NT2/D1 (cell line): ENCODE results near the gene SLF1.

Experiments
- DNase-seq: peaks from one replicate; pipeline ENCODE4 v3.0.0-alpha.2; 2011; ENCODE audit warnings: low read depth, low spot score
- H3K27me3 ChIP-seq: 2 replicates; pipeline ENCODE4 v1.6.0; 2011; ENCODE audit warnings: mild to moderate bottlenecking; ENCODE audit not compliant: insufficient read length, insufficient read depth
- H3K36me3 ChIP-seq: 2 replicates; pipeline ENCODE4 v1.6.1; 2011; ENCODE audit warnings: mild to moderate bottlenecking, low read length, mixed read lengths; ENCODE audit not compliant: insufficient read depth, insufficient read length
- H3K4me1 ChIP-seq: 2 replicates; pipeline ENCODE4 v1.5.1; 2011; ENCODE audit not compliant: insufficient read depth, insufficient read length
- H3K4me3 ChIP-seq: 2 replicates; pipeline ENCODE4 v1.5.1; 2011; ENCODE audit warnings: low read depth; ENCODE audit not compliant: insufficient read length
- H3K9ac ChIP-seq: 2 replicates; pipeline ENCODE4 v1.6.0; 2011; ENCODE audit warnings: low read depth; ENCODE audit not compliant: insufficient read length
- H3K9me3 ChIP-seq: 2 replicates; pipeline ENCODE4 v1.5.1; 2011; ENCODE audit warnings: mild to moderate bottlenecking, low read length; ENCODE audit not compliant: insufficient read depth
- SUZ12 ChIP-seq: IDR thresholded peaks from 2 replicates; pipeline ENCODE4 v1.6.1; 2011; ENCODE audit not compliant: insufficient read length, insufficient read depth; ENCODE audit errors: extremely low read depth
- YY1 ChIP-seq: IDR thresholded peaks from 2 replicates; pipeline ENCODE4 v1.6.1; 2011; ENCODE audit not compliant: insufficient read length, insufficient read depth
- ZNF274 ChIP-seq: IDR thresholded peaks from 2 replicates; pipeline ENCODE4 v1.6.1; 2011; ENCODE audit warnings: mild to moderate bottlenecking, low read depth, low read length

SLF1 gene

DNA sequence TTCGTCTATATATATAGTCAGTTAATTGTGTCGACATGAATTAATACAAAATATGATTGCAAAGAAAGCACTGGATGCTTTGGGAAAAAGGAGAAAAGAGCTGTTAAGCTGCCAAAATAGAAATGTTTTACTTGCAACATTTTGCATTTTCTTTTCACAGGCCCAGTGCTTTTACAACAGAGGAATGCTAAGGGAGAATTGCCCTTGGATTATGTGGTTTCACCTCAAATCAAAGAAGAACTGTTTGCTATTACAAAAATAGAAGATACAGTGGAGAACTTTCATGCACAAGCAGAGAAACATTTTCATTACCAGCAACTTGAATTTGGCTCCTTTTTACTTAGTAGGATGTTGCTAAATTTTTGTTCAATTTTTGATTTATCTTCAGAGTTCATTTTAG lies 76.2 kb downstream of the SLF1 start:
- Histone ChIP-seq H3K4me3 (no peak overlapping the region), H3K4me1 (no peaks in the 10 kb centered on the region), H3K9ac (no peak overlapping the region), H3K36me3 (peaks cover 19% of the 10 kb centered on the region), H3K27me3 (no peaks in the 10 kb centered on the region), H3K9me3 (no peaks in the 10 kb centered on the region)
- no peak for TF ChIP-seq YY1
- TF ChIP-seq SUZ12 = no peak
- no peak for TF ChIP-seq ZNF274
- DNase-seq = no peak

DNA sequence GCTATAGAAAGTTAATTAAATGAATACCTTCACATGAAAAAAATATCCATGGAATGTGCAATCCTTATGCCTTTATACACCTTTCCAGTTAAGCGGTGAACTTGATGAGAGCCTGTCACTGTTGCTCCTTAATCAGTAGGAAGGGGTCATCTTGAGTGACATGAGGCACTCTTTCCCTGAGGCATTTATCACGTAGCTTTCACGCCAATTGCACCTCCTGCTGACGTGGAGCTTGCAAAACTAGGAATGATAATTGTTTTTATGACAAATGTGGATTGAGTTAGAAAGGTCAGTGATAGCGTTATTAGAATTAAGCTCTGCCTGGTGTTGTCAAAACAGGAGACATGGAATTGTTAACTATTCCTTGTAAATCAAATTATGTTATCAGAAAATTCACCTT lies 79.7 kb downstream of the SLF1 start:
- no peak overlapping the region for H3K9ac ChIP-seq
- H3K9me3 ChIP-seq = no peaks in the 10 kb centered on the region
- no peak for DNase-seq
- peaks cover 7% of the 10 kb centered on the region for H3K36me3 ChIP-seq
- TF ChIP-seq YY1 (no peak), ZNF274 (no peak), SUZ12 (no peak)
- H3K4me1 ChIP-seq = no peaks in the 10 kb centered on the region
- no peak overlapping the region for H3K4me3 ChIP-seq
- no peaks in the 10 kb centered on the region for H3K27me3 ChIP-seq

DNA sequence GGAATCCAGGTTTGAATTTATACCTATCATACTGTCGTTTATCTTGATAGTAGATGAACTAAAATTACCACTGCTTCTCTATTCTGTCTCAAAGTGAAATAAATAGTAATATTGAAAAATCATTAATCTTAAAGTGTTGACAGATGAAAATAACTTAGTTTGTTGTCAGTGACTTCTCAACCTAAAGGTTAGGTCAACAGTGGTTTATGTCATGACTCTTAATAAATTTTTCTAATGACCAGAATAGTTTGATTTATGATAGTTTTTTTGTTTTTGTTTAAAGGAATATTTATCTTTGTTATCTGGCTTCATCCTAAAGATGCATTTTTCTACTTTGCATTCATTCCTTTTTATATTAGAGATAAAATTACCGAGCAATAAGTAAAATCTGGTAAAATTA lies 81.1 kb downstream of the SLF1 start:
- peaks cover 4% of the 10 kb centered on the region for H3K36me3 ChIP-seq
- no peaks in the 10 kb centered on the region for H3K9me3 ChIP-seq
- TF ChIP-seq ZNF274 = no peak
- TF ChIP-seq SUZ12 = no peak
- no peak for TF ChIP-seq YY1
- H3K9ac ChIP-seq = no peak overlapping the region
- no peaks in the 10 kb centered on the region for H3K4me1 ChIP-seq
- H3K27me3 ChIP-seq = no peaks in the 10 kb centered on the region
- no peak for DNase-seq
- H3K4me3 ChIP-seq = no peak overlapping the region

DNA sequence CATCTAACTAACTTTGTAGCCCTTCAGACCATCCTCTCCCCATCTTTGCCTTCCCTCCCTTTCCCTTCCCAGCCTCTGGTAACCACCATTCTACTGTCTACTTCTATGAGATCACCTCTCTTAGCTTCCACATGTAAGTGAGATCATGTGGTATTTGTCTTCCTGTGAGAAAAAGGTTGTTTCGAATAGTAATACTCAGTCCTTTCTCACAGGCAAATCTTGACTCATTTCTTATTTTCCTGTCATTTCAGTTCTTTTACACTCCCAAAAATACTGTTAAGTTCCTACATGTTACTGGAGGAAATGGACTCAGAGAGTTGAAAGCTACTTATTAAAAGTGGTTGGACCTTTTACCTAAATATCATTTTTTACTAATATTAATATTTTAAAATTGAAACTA lies 82.1 kb downstream of the SLF1 start:
- no peak overlapping the region for H3K4me3 ChIP-seq
- no peaks in the 10 kb centered on the region for H3K36me3 ChIP-seq
- H3K4me1 ChIP-seq = no peaks in the 10 kb centered on the region
- no peaks in the 10 kb centered on the region for H3K9me3 ChIP-seq
- H3K27me3 ChIP-seq = no peaks in the 10 kb centered on the region
- no peak for DNase-seq
- H3K9ac ChIP-seq = no peak overlapping the region
- TF ChIP-seq SUZ12 = no peak
- no peak for TF ChIP-seq ZNF274
- TF ChIP-seq YY1 = no peak

DNA sequence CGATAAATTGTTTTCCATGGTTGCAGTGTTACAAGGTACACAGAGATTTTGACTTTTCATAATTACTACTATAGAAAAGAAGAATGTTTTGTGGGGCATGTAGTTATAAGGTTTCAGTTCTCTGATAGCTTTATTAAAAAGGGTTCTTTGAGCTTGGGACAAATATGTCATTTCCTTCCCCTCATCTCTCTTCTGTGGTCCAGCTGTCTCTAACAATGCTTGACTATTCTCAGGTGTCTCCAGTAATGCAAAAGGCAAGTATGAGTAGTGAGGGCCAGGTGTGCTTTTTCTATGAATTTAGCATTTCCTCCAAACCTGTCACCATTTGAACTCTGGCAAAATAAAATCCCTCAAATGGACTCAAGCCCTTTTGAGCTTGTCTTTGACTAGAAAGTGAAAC lies 84.3 kb downstream of the SLF1 start:
- Histone ChIP-seq H3K36me3 (peaks cover 3% of the 10 kb centered on the region), H3K4me3 (no peak overlapping the region), H3K4me1 (no peaks in the 10 kb centered on the region), H3K27me3 (no peaks in the 10 kb centered on the region), H3K9ac (no peak overlapping the region), H3K9me3 (no peaks in the 10 kb centered on the region)
- TF ChIP-seq YY1 = no peak
- DNase-seq = no peak

DNA sequence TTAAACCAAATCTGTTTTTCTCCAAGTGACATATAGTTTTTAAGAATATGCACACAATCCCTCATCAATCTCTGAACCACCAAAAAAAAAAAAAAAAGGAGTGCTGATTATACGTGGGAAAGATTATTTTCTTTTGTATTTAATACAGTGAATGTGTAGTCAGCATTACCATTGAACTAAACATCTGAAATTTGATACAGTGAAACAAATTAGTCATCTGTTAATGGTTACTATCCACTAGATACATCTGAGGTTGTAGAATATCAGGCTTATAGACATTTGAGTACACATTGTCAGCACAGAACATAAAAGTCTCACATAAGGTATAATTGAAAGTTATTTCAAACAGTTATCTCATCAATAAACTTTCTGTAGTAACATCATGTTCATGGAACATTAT lies 87.0 kb downstream of the SLF1 start:
- Histone ChIP-seq H3K4me3 (no peak overlapping the region), H3K27me3 (no peaks in the 10 kb centered on the region), H3K9ac (no peak overlapping the region), H3K9me3 (no peaks in the 10 kb centered on the region), H3K36me3 (peaks cover 10% of the 10 kb centered on the region), H3K4me1 (no peaks in the 10 kb centered on the region)
- TF ChIP-seq SUZ12 (no peak), ZNF274 (no peak), YY1 (no peak)
- no peak for DNase-seq

DNA sequence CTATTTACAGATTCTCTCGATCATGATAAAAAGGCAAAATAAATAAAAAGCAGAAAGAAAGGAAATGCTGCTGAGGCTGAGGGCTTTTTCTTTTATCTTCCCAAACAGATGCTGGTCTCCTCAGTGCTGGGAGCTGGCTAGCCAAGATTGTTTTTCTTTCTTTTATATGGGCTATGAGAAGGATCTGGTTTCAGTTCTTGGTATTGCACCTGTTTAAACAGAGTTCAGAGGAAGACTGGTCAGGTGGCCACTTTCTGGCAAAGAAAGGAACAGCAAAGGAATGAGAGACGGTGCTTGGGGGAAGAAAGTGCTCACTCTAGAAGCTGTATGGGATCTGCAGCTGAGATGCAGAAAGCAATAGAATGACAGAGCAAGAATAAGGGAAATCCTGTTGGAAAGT lies 88.9 kb downstream of the SLF1 start:
- Histone ChIP-seq H3K4me3 (no peak overlapping the region), H3K27me3 (no peaks in the 10 kb centered on the region), H3K4me1 (no peaks in the 10 kb centered on the region), H3K9me3 (no peaks in the 10 kb centered on the region), H3K36me3 (peaks cover 13% of the 10 kb centered on the region), H3K9ac (no peak overlapping the region)
- DNase-seq = no peak
- TF ChIP-seq YY1 = no peak
- no peak for TF ChIP-seq SUZ12
- TF ChIP-seq ZNF274 = no peak

DNA sequence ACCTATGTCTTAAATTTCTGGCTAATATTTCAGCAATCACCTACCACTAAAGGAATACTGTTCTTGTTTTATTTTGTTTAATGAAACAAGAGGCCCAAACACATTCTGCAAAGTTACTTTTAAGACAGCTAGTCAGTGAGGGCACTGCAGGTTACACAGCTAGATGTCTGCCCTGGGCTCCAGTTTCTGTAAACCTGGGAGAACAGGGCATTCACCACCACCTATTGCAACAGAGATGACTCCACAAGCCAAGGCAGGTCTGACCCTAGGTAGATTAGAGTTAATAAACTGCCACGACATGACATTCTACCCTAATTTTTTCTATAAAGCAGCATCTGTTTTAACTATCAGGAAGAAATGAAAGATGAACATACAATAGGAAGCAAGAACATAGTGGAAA lies 90.8 kb downstream of the SLF1 start:
- no peaks in the 10 kb centered on the region for H3K4me1 ChIP-seq
- no peak overlapping the region for H3K9ac ChIP-seq
- no peaks in the 10 kb centered on the region for H3K27me3 ChIP-seq
- H3K9me3 ChIP-seq = no peaks in the 10 kb centered on the region
- peaks cover 16% of the 10 kb centered on the region for H3K36me3 ChIP-seq
- H3K4me3 ChIP-seq = no peak overlapping the region
- no peak for DNase-seq
- no peak for TF ChIP-seq YY1
- no peak for TF ChIP-seq ZNF274
- TF ChIP-seq SUZ12 = no peak
